Activated T-cell treated with anti-CD3 and anti-CD28 coated beads, Interleukin-2, amount 50 U/mL, for 4 hours (primary cell): Measurements from ENCODE around the gene HSFY2. TPM values are rescaled to one million over a fixed set of nuclear protein-coding genes. Genes with fewer than 3 reads are reported as not detected.
"Not testable (repeated sequence)": the region's sequence is repeated elsewhere in the genome, so short reads cannot be mapped to it uniquely, and the experiment has no call there.

Experiments
- ATAC-seq, 2 donors: fragments of 200-7000 bp; cut with Tn5 transposase; one replicate each; pipeline ENCODE4 v1.10.0; 2021
- DNase-seq: peaks from one replicate; pipeline ENCODE4 v3.0.0-alpha.2; 2020
- H3K27me3 Mint-ChIP-seq: one replicate; pipeline ENCODE4 v1.8.0; 2021; ENCODE audit warnings: low read depth, mixed read lengths
- H3K36me3 Mint-ChIP-seq: one replicate; pipeline ENCODE4 v1.8.0; 2022; ENCODE audit warnings: mixed read lengths; ENCODE audit not compliant: insufficient read depth
- H3K4me1 Mint-ChIP-seq: one replicate; pipeline ENCODE4 v1.8.0; 2021; ENCODE audit warnings: low read depth, mixed read lengths
- H3K4me3 Mint-ChIP-seq: one replicate; pipeline ENCODE4 v1.8.0; 2021; ENCODE audit warnings: mild to moderate bottlenecking, moderate library complexity, mixed read lengths
- H3K9me3 Mint-ChIP-seq: one replicate; pipeline ENCODE4 v1.8.0; 2021; ENCODE audit warnings: mixed read lengths
- total RNA-seq, 3 donors: library from RNA; stranded (reverse); gene quantifications; one replicate each; pipeline ENCODE4 v1.2.1, GENCODE V29; 2021

HSFY2 gene
- total RNA-seq: not detected

GRCh38 chrY:18773635-18774034 is at the start of gene HSFY2:
HSFY2 (minus strand) TSS chrY:18773735; CDS start chrY:18773618, 117 bp downstream.
- H3K36me3 Mint-ChIP-seq, DNase-seq, H3K4me3 Mint-ChIP-seq, ATAC-seq, H3K4me1 Mint-ChIP-seq, H3K27me3 Mint-ChIP-seq, H3K9me3 Mint-ChIP-seq: not testable (repeated sequence)

GRCh38 chrY:18815751-18816150 is 42.2 kb upstream of the HSFY2 start:
- H3K9me3 Mint-ChIP-seq, H3K4me3 Mint-ChIP-seq, H3K36me3 Mint-ChIP-seq, H3K27me3 Mint-ChIP-seq, DNase-seq, ATAC-seq, H3K4me1 Mint-ChIP-seq: not testable (repeated sequence)

GRCh38 chrY:18788757-18789406 is 15.3 kb upstream of the HSFY2 start:
- not testable (repeated sequence) for H3K4me3 Mint-ChIP-seq, H3K27me3 Mint-ChIP-seq, H3K4me1 Mint-ChIP-seq, H3K9me3 Mint-ChIP-seq, H3K36me3 Mint-ChIP-seq, ATAC-seq, DNase-seq

GRCh38 chrY:18754077-18754476 is 19.5 kb downstream of the HSFY2 start:
- DNase-seq, H3K4me3 Mint-ChIP-seq, H3K9me3 Mint-ChIP-seq, H3K27me3 Mint-ChIP-seq, H3K4me1 Mint-ChIP-seq, ATAC-seq, H3K36me3 Mint-ChIP-seq: not testable (repeated sequence)

GRCh38 chrY:18753133-18753815 is 20.3 kb downstream of the HSFY2 start:
- not testable (repeated sequence) for H3K27me3 Mint-ChIP-seq, H3K4me3 Mint-ChIP-seq, ATAC-seq, DNase-seq, H3K4me1 Mint-ChIP-seq, H3K9me3 Mint-ChIP-seq, H3K36me3 Mint-ChIP-seq

- not testable (repeated sequence) for ATAC-seq, H3K4me1 Mint-ChIP-seq, H3K36me3 Mint-ChIP-seq, H3K27me3 Mint-ChIP-seq, DNase-seq, H3K9me3 Mint-ChIP-seq, H3K4me3 Mint-ChIP-seq
These were observed 49.8 kb downstream of the HSFY2 start for GRCh38 chrY:18723714-18724113.

Other genes with a start within 250 kb of the HSFY2 start
- not detected for gene HSFY1, start 227.0 kb downstream of the HSFY2 start, total RNA-seq